ENCODE results near the gene AATF.

Gene AATF

DNA sequence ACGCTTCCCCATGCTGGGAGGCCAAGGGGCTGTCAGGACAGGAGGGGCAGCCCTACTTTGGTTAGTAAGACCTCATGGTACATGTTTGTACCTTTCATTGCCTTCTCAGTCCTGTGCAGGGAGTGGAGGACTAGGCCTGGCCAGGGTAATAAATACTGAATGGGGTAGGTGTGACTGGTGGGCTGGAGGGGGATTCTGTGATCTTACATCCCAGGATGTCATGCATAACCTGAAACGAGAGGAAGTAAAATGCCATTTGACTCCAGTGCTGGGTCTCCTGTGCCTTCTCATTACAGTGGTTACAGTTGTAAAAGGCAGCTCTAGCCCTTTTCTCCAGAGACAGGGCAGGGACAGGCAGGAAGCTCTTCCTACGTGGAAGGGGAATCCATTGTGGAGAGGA lies 138.2 kb downstream of the AATF start:
- no peak for DNase-seq

DNA sequence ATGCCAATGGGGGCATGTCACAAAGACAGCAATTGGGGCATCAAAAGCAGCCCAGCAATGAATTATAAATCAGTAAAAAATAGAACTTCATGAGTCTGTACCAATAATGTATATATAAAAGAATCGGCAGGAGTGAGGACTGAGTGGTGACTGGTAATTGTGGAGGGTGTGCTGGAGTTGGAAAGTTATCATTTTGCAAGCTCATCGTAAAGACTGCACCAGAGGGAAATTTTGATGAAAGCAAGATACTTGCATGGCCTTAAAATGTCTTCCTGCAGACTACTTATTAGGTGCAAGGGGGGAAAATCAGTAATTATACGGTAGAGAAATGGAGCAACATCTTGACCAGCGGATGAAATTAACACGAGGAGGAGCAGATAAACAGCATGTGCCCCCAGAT lies 138.9 kb downstream of the AATF start:
- no peak for DNase-seq

- no peak for DNase-seq
Measured at GRCh38 chr17:37088459-37088858, 139.7 kb downstream of the AATF start.

- no peak for DNase-seq
Measured at GRCh38 chr17:37088913-37089312, 140.2 kb downstream of the AATF start.

- no peak for DNase-seq
Measured at GRCh38 chr17:37089956-37090355, 141.2 kb downstream of the AATF start.

DNA sequence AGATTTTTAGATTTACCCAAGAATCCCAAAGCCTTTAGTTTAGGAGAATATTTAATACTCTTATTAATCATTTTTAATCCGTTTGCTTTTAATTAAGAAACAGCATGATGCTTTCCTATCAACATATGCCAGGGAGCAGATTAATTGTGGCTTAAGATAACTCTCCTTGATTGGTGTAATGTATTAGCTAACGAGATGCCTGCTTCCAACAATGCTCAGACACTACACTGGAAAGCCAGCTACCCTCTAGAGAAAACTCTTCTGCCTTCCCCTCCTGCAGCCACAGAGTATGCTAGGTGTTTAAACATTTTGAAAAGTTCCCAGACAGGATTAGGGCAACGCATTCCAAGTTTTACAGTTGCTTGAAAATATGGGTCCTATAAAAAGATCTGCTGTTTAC lies 142.2 kb downstream of the AATF start:
- no peak for DNase-seq

DNA sequence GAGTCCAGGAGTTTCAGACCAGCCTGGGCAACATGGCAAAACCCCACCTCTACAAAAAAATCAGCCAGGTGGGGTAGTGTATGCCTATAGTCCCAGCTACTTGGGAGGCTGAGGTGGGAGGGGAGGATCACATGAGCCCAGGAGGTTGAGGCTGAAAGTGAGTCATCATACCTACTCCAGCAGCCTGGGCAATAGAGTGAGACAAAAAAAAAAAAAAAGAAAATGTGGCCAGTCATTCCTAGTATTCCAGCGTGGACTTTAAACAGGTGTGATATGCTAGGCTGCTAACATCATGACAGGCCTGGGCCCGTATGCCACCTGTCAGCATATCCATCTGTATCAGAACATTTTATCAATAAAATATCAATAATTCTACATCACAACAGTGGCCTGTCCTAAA lies 143.3 kb downstream of the AATF start:
- DNase-seq = no peak

DNA sequence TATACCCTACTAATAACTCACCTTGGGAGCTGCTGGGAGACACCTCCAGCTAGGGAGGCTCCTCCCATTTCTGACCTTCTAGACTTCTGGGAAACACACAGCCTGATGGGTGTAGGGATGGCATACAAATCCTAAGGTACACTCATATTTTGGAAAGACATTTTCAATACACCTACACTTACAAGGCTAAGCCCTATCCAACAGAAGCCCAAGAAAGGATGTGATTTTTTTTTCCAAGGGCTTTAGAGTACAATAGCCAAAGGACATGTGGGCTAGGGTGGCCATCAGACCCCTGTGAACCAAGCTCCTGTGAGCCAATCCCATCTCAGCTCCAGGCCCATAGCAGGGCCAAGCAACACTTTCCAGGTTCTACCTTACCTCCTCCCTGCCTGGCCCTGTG lies 143.9 kb downstream of the AATF start:
- DNase-seq = no peak

DNA sequence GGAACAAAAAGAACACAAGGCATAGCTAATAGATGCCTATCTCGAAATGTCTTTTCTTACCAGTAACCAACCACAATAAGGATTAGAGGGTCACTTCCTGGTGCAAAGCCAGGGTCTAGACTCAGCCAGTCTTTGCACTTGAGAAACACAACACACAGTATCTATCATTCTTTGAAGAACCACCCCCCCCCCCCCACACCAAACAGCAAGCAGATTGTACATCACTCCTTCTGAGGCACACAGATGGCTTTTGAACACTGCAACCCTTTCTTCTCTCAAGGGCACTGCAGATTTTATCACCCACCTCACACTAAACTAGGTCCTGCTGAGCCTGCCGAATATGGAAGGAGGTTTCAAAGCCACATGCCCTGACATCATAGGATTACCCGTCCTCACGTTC lies 145.6 kb downstream of the AATF start:
- DNase-seq = no peak

- DNase-seq = no peak
Measured at GRCh38 chr17:37096071-37096470, 147.3 kb downstream of the AATF start.

DNA sequence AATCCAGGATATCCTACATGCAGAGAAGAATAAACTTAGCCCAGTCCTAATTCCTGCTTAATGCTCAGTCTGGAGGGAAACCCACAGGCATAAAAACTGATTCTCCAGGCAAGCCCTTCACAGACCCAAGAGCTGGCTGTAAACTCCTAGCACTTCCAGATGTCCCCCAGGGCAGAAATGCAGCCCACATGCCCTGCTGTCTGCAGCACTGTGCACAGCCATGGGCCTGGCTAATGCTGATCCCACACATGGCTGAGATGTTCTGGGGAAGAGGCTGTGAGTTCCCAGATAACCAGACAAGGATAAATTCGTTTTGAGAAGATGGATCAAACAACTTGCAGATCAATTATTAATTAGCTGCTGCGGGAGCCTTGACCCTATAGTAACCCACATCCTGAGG lies 148.4 kb downstream of the AATF start:
- DNase-seq = no peak

GRCh38 chr17:37098152-37098551 lies 149.4 kb downstream of the AATF start:
- no peak for DNase-seq

GRCh38 chr17:37098910-37099664 lies 150.3 kb downstream of the AATF start:
- DNase-seq = no peak

- no peak for DNase-seq
Measured at GRCh38 chr17:37100231-37100630, 151.5 kb downstream of the AATF start.

DNA sequence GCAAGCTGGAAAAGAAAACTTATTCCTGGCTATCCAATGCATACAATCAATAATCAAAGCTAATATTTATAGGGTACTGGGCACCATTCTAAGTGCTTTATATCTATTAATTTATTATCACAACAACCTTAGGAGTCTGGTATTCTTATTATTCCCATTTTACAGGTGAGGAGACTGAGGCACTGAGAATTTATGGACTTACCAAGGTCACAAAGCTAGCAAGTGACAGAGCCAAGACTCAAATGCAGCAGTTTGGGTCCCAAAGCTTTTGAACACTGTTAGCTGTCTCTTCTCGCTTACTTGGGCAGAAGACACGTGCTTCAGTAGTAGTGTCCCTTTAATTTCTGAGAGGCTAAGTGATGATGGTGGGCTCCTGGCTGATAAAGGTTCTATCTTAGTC lies 152.6 kb downstream of the AATF start:
- no peak for DNase-seq

DNA sequence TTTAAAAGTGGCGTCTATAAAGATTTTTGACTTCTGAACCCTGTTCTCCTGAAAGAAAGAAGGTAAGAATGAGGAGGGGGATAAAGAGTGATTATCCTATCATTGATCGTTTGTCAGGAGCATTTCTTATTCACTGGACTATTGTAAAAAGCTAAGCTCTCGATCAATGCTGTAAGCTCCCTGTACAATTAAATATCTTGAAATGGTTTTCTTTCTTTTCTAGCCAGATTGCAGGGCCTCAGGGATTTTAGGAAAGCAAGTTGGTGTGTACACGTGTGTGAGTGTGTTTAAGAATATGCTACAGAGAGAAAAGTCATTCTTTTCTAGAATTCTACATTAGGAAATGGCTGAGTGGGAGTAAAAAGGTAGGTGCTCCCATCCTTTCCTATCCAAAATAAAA lies 154.5 kb downstream of the AATF start:
- no peak for DNase-seq

GRCh38 chr17:37106049-37106448 lies 157.3 kb downstream of the AATF start:
- no peak for DNase-seq
